ENCODE measurements around the gene MRAS. TPM values are rescaled to one million over a fixed set of nuclear protein-coding genes. Genes with fewer than 3 reads are reported as not detected.

The MRAS gene
- total and polyA plus RNA-seq, 2 of the 4 experiments (the other 2 are of a cell fraction): 59.3 to 60.6 TPM

DNA sequence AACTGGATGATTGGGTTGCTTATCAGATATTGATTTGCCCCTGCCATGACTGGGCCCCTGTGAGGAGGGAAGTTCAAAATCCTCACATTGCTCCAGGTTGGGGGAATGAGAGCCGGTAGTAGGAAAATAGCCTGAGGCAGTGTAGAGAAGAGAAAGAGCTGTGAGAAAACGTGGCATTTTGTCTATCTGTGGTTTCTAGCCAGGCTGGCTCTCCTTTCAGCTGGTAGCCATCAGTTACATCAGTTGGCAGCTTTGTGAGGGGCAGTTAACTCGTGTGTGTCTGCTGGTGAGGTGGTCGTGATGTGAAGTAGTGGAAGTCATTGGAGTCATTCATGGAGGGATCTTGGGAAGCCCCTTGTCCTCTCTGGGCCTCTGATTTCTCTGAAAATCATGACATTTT lies 91.3 kb downstream of the MRAS start:
- H3K56ac ChIP-seq (ENCODE audit: extremely low read depth, insufficient read depth, low read length): no peak overlapping the region
- TF ChIP-seq SMC3 (IDR thresholded peaks at IDR 0.05; ENCODE audit: low read depth, low read length) (no peak), POLR2A (IDR thresholded peaks at IDR 0.05; ENCODE audit: low read depth, low read length) (no peak), RFX5 (IDR thresholded peaks at IDR 0.05; ENCODE audit: low read depth, low read length) (no peak), CEBPB (IDR thresholded peaks at IDR 0.05; ENCODE audit: low read depth, low read length) (no peak), MAZ (IDR thresholded peaks at IDR 0.05; ENCODE audit: borderline replicate concordance, low read depth, low read length) (no peak), MAFK (IDR thresholded peaks at IDR 0.05; ENCODE audit: low read depth, low read length) (no peak), MXI1 (IDR thresholded peaks at IDR 0.05; ENCODE audit: borderline replicate concordance, low read depth, low read length) (no peak), CHD1 (IDR thresholded peaks at IDR 0.05; ENCODE audit: low read depth, low read length) (no peak)
- TF ChIP-seq, protein P1, sequence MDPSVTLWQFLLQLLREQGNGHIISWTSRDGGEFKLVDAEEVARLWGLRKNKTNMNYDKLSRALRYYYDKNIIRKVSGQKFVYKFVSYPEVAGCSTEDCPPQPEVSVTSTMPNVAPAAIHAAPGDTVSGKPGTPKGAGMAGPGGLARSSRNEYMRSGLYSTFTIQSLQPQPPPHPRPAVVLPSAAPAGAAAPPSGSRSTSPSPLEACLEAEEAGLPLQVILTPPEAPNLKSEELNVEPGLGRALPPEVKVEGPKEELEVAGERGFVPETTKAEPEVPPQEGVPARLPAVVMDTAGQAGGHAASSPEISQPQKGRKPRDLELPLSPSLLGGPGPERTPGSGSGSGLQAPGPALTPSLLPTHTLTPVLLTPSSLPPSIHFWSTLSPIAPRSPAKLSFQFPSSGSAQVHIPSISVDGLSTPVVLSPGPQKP (IDR thresholded peaks at IDR 0.05; ENCODE audit: borderline replicate concordance, low read depth, low read length): no peak
- no peak overlapping the region for H2AK9ac ChIP-seq (replicated peaks; ENCODE audit: low read depth, low read length, poor library complexity)
- no peak overlapping the region for H4K5ac ChIP-seq (ENCODE audit: low read depth, low read length)
- no peaks in the 10 kb centered on the region for H3K79me1 ChIP-seq (ENCODE audit: low read depth in 1 of 2, low read length in 2 of 2)
- H2BK120ac ChIP-seq (ENCODE audit: low read depth, low read length): no peak overlapping the region
- H4K20me1 ChIP-seq (ENCODE audit: insufficient read depth, low read length): no peaks in the 10 kb centered on the region
- peaks cover 9% of the 10 kb centered on the region; the same call in 1 of the 2 replicates for H3K4me1 ChIP-seq (ENCODE audit: control insufficient read depth, insufficient read depth, low read length)
- H3K9me3 ChIP-seq (ENCODE audit: control insufficient read depth, insufficient read depth, low read length): no peaks in the 10 kb centered on the region
- no peaks in the 10 kb centered on the region for H3K36me3 ChIP-seq (ENCODE audit: control insufficient read depth, insufficient read depth, low read length)
- H3K4me3 ChIP-seq (ENCODE audit: insufficient read depth, low read depth, low read length): no peak overlapping the region
- H3K14ac ChIP-seq (replicated peaks; ENCODE audit: low read depth, low read length): no peak overlapping the region
- no peak overlapping the region for H2BK5ac ChIP-seq (ENCODE audit: low read depth, low read length, poor library complexity, severe bottlenecking)
- no peak for DNase-seq
- no peak for ATAC-seq (ENCODE audit: low read depth)
- WGBS, 2 experiments (ENCODE audit: extremely low coverage in 2 of 2, insufficient read length in 1 of 2): no CpG with 5 or more reads among the region's 4 CpGs
- no peak overlapping the region for H2AK5ac ChIP-seq (ENCODE audit: low read depth, low read length)
- ChIA-PET POLR2A (ENCODE audit: unreplicated experiment) (no interaction called here), CTCF (no interaction called here)
- H3K9me1 ChIP-seq (ENCODE audit: insufficient read depth, low read length): peaks cover 6% of the 10 kb centered on the region; the same call in 1 of the 2 replicates
- no peak overlapping the region for H3K27ac ChIP-seq (ENCODE audit: insufficient read depth, low read length)
- BruUV-seq (replicated peaks): no TSS peak
- H3K23ac ChIP-seq (ENCODE audit: low read depth, low read length): no peak overlapping the region
- H3K4ac ChIP-seq (ENCODE audit: low read depth, low read length): no peak overlapping the region
- H3K4me2 ChIP-seq (ENCODE audit: low read depth, low read length): no peak overlapping the region
- H2BK15ac ChIP-seq (ENCODE audit: low read depth, low read length): no peak overlapping the region
- H3K18ac ChIP-seq (ENCODE audit: low read depth, low read length): no peak overlapping the region
- H4K8ac ChIP-seq (ENCODE audit: low read depth in 2 of 2, low read length in 2 of 2): no peak overlapping the region
- intact Hi-C loops (cut with micrococcal nuclease): no loop called here
- H2AFZ ChIP-seq (replicated peaks; ENCODE audit: low read length, poor library complexity): no peak overlapping the region
- peaks cover 43% of the 10 kb centered on the region for H3K27me3 ChIP-seq (ENCODE audit: control insufficient read depth, insufficient read depth, low read length)
- in situ Hi-C loops (cut with MboI; ENCODE audit: low sequenced_read_pairs): no loop called here
- H3K9ac ChIP-seq (ENCODE audit: low read depth, low read length): no peak overlapping the region
- no peak overlapping the region for H4K91ac ChIP-seq (ENCODE audit: insufficient read depth, low read depth, low read length)
- H2BK20ac ChIP-seq (ENCODE audit: low read depth, low read length): no peak overlapping the region
- dilution Hi-C loops (cut with HindIII; ENCODE audit: low sequenced_read_pairs, unreplicated experiment): no loop called here
